ENCODE results near the gene C6orf136. TPM values are rescaled to one million over a fixed set of nuclear protein-coding genes. Genes with fewer than 3 reads are reported as not detected.

The C6orf136 gene
- total and polyA plus RNA-seq, 9 of the 15 experiments (the other 6 are each of a cell fraction or from before 2014, with no cell fraction given), result 14.1 to 63.1 (median 18.4) TPM

DNA sequence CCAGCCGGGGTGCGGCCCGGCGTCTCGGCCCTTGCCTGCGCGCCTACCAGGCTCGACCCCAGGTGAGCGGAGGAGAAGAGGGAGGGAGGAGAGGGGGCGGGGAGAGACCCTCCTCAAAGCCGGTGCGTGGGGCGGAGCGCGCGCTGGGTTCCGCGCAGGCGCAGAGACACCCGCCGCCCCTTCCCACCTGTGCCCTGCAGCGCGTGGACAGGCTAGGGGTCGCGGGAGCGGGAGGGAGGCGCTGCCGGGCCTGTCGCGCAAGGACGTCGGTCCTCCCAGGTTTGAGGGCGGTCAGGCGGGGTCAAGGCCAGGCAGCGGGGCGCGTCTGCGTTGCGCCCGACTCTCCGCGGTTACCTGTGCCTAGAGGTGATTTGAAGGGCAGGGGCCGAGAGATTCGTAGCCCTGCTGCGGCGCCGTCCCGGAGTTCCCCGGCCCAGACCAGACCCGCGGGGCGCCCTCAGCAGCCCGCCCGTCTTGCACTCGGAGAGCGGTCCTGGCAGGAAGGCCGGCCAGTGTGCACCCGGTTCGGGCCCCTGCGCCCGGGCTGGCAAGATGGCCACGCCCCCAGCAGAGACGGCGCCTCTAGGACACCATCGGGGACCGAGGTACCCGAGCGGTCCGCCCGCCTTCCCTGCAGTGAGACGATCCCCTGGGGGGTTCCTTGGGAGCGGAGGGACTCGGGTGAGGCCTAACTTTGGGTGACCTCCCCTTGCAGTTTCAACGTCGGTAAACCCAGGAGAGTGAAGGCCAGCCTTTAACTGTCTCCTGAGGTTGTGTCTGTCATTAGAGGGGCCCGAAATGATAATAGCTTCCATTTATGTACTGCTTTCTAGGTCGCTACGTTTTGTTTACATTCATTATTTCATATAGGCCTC, 546 bp downstream of the C6orf136 start:
- Histone ChIP-seq H3K27ac (ENCODE audit: extremely low read depth, low read depth, low read length) (peak overlapping the region; percentile 83), H3K36me3 (ENCODE audit: control insufficient read depth, insufficient read depth, low read length) (peaks cover 36% of the 10 kb centered on the region), H2AFZ (ENCODE audit: low read depth, low read length) (peak overlapping the region; percentile 90), H3K4me1 (replicated peaks in 1 of 2; ENCODE audit: control insufficient read depth in 2 of 2, insufficient read depth in 2 of 2, low read length in 2 of 2) (peaks cover 15 to 29% of the 10 kb centered on the region in 2 experiments), H3K79me2 (ENCODE audit: control insufficient read depth, insufficient read depth, low read length) (peaks cover 44% of the 10 kb centered on the region), H3K4me3 (peak overlapping the region; percentile 68), H3K4me2 (ENCODE audit: insufficient read depth, low read length) (peak overlapping the region; percentile 97), H3K9me1 (ENCODE audit: control insufficient read depth, insufficient read depth, low read length) (no peaks in the 10 kb centered on the region), H3K9ac (ENCODE audit: insufficient read depth in 1 of 2, low read depth in 2 of 2, low read length in 2 of 2) (peak overlapping the region; percentile 75 to 99), H3K27me3 (ENCODE audit: control insufficient read depth in 2 of 2, insufficient read depth in 2 of 2, low read length in 2 of 2) (no peaks in the 10 kb centered on the region), H4K20me1 (replicated peaks; ENCODE audit: control insufficient read depth, insufficient read depth, low read length) (no peaks in the 10 kb centered on the region), H3K9me3 (replicated peaks; ENCODE audit: control insufficient read depth, insufficient read depth, low read depth, low read length) (no peaks in the 10 kb centered on the region)
- ChIA-PET POLR2A (interaction anchor here (0.6 to 3.9 kb wide), 12 partner anchors 10 to 44 kb away, joined by 3 to 46 read pairs (median 5); partner anchors contain the start of gene MRPS18B), CTCF (ENCODE audit: low intra/inter-chr PET ratio) (interaction anchor here (0.6 kb wide), 1 partner anchor 115 kb away, joined by 5 read pairs; no protein-coding TSS in a partner anchor)
- in situ Hi-C loops (cut with MboI) (no loop called here), intact Hi-C loops (cut with micrococcal nuclease) (loop anchor here (2.0 kb wide), 1 partner anchor 31 kb away; the partner anchor contains the start of genes MRPS18B and PPP1R10)
- FAIRE-seq, result peak; percentile 62
- TSS peak; percentile 70 for BruUV-seq (replicated peaks)
- WGBS (ENCODE audit: insufficient coverage, low coverage, missing lambda C conversion rate), result 1% methylated on average over 71 of the region's 78 CpGs
- peak; percentile 89 for ATAC-seq
- DNase-seq (ENCODE audit: extremely low read depth in 1 of 4, low spot score in 3 of 4), result peak; percentile 86 to 97 (median 92)
- TF ChIP-seq PHF21A (IDR thresholded peaks at IDR 0.05; ENCODE audit: borderline replicate concordance, low read depth) (no peak; the same call in 1 of the 2 replicates), ZC3H8 (IDR thresholded peaks at IDR 0.05) (no peak), ZEB2 (IDR thresholded peaks at IDR 0.05) (peak; percentile 80), CHD1 (IDR thresholded peaks at IDR 0.05; ENCODE audit: low read length) (peak; percentile 69), MCM5 (IDR thresholded peaks at IDR 0.05; ENCODE audit: low read depth) (no peak), ESRRB (CRISPR knock-in tag; IDR thresholded peaks at IDR 0.05; ENCODE audit: borderline replicate concordance) (no peak), MYC (IDR thresholded peaks at IDR 0.05; ENCODE audit: low read depth, low read length) (peak; percentile 89), MYC (CRISPR knock-in tag; IDR thresholded peaks at IDR 0.05; ENCODE audit: borderline replicate concordance, low read depth) (peak; percentile 80; the same call in 1 of the 2 replicates), ZNF41 (CRISPR knock-in tag; conservative IDR thresholded peaks at IDR 0.05) (no peak), MTA1 (IDR thresholded peaks at IDR 0.05; ENCODE audit: borderline replicate concordance) (no peak), ELF1 (tag; IDR thresholded peaks at IDR 0.05) (no peak), C11orf30 (IDR thresholded peaks at IDR 0.05; ENCODE audit: low read depth) (no peak), NFE2L1 (tag; IDR thresholded peaks at IDR 0.05; ENCODE audit: borderline replicate concordance, low read depth) (no peak), RBM39 (optimal IDR thresholded peaks at IDR 0.05; ENCODE audit: low read depth, low read length) (no peak), ZNF586 (CRISPR knock-in tag; conservative IDR thresholded peaks at IDR 0.05) (no peak), SUPT5H (IDR thresholded peaks at IDR 0.05) (peak; percentile 85), TCF7L2 (IDR thresholded peaks at IDR 0.05; ENCODE audit: low read depth, low read length) (no peak)
- TF ChIP-seq, protein P1, sequence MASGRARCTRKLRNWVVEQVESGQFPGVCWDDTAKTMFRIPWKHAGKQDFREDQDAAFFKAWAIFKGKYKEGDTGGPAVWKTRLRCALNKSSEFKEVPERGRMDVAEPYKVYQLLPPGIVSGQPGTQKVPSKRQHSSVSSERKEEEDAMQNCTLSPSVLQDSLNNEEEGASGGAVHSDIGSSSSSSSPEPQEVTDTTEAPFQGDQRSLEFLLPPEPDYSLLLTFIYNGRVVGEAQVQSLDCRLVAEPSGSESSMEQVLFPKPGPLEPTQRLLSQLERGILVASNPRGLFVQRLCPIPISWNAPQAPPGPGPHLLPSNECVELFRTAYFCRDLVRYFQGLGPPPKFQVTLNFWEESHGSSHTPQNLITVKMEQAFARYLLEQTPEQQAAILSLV (tag; IDR thresholded peaks at IDR 0.05), result no peak
- TF ChIP-seq, protein P2, sequence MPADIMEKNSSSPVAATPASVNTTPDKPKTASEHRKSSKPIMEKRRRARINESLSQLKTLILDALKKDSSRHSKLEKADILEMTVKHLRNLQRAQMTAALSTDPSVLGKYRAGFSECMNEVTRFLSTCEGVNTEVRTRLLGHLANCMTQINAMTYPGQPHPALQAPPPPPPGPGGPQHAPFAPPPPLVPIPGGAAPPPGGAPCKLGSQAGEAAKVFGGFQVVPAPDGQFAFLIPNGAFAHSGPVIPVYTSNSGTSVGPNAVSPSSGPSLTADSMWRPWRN (IDR thresholded peaks at IDR 0.05; ENCODE audit: low read depth), result no peak
- TF ChIP-seq, protein P3, sequence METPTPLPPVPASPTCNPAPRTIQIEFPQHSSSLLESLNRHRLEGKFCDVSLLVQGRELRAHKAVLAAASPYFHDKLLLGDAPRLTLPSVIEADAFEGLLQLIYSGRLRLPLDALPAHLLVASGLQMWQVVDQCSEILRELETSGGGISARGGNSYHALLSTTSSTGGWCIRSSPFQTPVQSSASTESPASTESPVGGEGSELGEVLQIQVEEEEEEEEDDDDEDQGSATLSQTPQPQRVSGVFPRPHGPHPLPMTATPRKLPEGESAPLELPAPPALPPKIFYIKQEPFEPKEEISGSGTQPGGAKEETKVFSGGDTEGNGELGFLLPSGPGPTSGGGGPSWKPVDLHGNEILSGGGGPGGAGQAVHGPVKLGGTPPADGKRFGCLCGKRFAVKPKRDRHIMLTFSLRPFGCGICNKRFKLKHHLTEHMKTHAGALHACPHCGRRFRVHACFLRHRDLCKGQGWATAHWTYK (CRISPR knock-in tag; IDR thresholded peaks at IDR 0.05), result peak; percentile 9; the same call in 1 of the 2 replicates

Measured in K562 (cell line).